Activated CD4-positive, alpha-beta T cell treated with anti-CD3 and anti-CD28 coated beads for 24 hours (primary cell): Measurements from ENCODE around the gene PLCD4.

Experiments
- DNase-seq, 2 donors: peaks; one replicate each; pipeline ENCODE4 v3.0.0-alpha.2; 2020; ENCODE audit warnings: low read depth in 2 of 2

Gene PLCD4

GRCh38 chr2:218664653-218665052 lies 57.0 kb downstream of the PLCD4 start:
- DNase-seq = no peak

GRCh38 chr2:218671097-218671653 lies 63.5 kb downstream of the PLCD4 start:
- no peak for DNase-seq

GRCh38 chr2:218671654-218672566 lies 64.2 kb downstream of the PLCD4 start, which contains the start of the genes RNF25 and STK36:
TSS of gene RNF25 (minus strand) at chr2:218672002. CDS start at chr2:218671970, 32 bp downstream.
TSS of gene STK36 (plus strand) at chr2:218672086. CDS start at chr2:218672830, 744 bp downstream.
- peak; percentile 70 to 72 for DNase-seq

- DNase-seq = no peak
These were observed 71.4 kb downstream of the PLCD4 start for GRCh38 chr2:218679119-218679518.

GRCh38 chr2:218680061-218680460 lies 72.4 kb downstream of the PLCD4 start:
- DNase-seq = no peak
